Type B pancreatic cell (in vitro differentiated cells): ENCODE data around the gene PRSS21. TPM values are rescaled to one million over a fixed set of nuclear protein-coding genes. Genes with fewer than 3 reads are reported as not detected.

ENCODE experiments used
- DNase-seq: peaks from one replicate; pipeline ENCODE4 v3.0.0; 2021; ENCODE audit warnings: mixed read lengths; ENCODE audit not compliant: unreplicated experiment; ENCODE audit errors: extremely low spot score
- H3K27ac Mint-ChIP-seq: 2 replicates; pipeline ENCODE4 v1.8.0; 2021; ENCODE audit warnings: mild to moderate bottlenecking, mixed read lengths
- H3K27me3 Mint-ChIP-seq: 2 replicates; pipeline ENCODE4 v1.8.0; 2021; ENCODE audit warnings: mixed read lengths
- H3K36me3 Mint-ChIP-seq: 2 replicates; pipeline ENCODE4 v1.8.0; 2021; ENCODE audit warnings: mixed read lengths
- H3K4me1 Mint-ChIP-seq: one replicate; pipeline ENCODE4 v1.8.0; 2021; ENCODE audit warnings: mixed read lengths; ENCODE audit not compliant: unreplicated experiment
- H3K4me3 Mint-ChIP-seq: 2 replicates; pipeline ENCODE4 v1.8.0; 2021; ENCODE audit warnings: mild to moderate bottlenecking, mixed read lengths
- H3K9me3 Mint-ChIP-seq: 2 replicates; pipeline ENCODE4 v1.8.0; 2021; ENCODE audit warnings: mixed read lengths
- CTCF ChIP-seq: fragments of 200-600 bp; sonication (generic); conservative IDR thresholded peaks from 2 replicates; pipeline ENCODE4 v1.5.0; 2021; ENCODE audit warnings: antibody characterized with exemption, mild to moderate bottlenecking
- total RNA-seq: library from RNA; stranded (reverse); gene quantifications from 2 replicates; pipeline ENCODE4 v1.2.1, GENCODE V29; 2021; ENCODE audit warnings: low replicate concordance

PRSS21 gene
- total RNA-seq, 1 donor from 2014 or later: not detected

- TF ChIP-seq CTCF: no peak
- peaks cover 10% of the 10 kb centered on the region for H3K9me3 Mint-ChIP-seq
- peaks cover 9% of the 10 kb centered on the region for H3K36me3 Mint-ChIP-seq
- peaks cover 30% of the 10 kb centered on the region for H3K27me3 Mint-ChIP-seq
- peak overlapping the region; percentile 77 for H3K27ac Mint-ChIP-seq
- DNase-seq: no peak
- peak overlapping the region; percentile 66 for H3K4me3 Mint-ChIP-seq
- no peaks in the 10 kb centered on the region for H3K4me1 Mint-ChIP-seq
These were observed 41.4 kb downstream of the PRSS21 start for GRCh38 chr16:2858245-2859025.

- H3K27me3 Mint-ChIP-seq: peaks cover 36% of the 10 kb centered on the region
- no peaks in the 10 kb centered on the region for H3K4me1 Mint-ChIP-seq
- H3K4me3 Mint-ChIP-seq: no peak overlapping the region
- no peak overlapping the region for H3K27ac Mint-ChIP-seq
- H3K36me3 Mint-ChIP-seq: no peaks in the 10 kb centered on the region
- no peak for DNase-seq
- TF ChIP-seq CTCF: no peak
- H3K9me3 Mint-ChIP-seq: peaks cover 5% of the 10 kb centered on the region
These were observed 42.7 kb downstream of the PRSS21 start for GRCh38 chr16:2859686-2860265.

GRCh38 chr16:2860826-2861567 lies 44.0 kb downstream of the PRSS21 start:
- TF ChIP-seq CTCF: no peak
- Mint-ChIP-seq H3K27ac (no peak overlapping the region), H3K9me3 (peaks cover 5% of the 10 kb centered on the region), H3K27me3 (peaks cover 48% of the 10 kb centered on the region), H3K4me1 (no peaks in the 10 kb centered on the region), H3K4me3 (no peak overlapping the region), H3K36me3 (no peaks in the 10 kb centered on the region)
- DNase-seq: no peak

- peaks cover 43% of the 10 kb centered on the region for H3K27me3 Mint-ChIP-seq
- peaks cover 5% of the 10 kb centered on the region for H3K9me3 Mint-ChIP-seq
- no peak overlapping the region for H3K4me3 Mint-ChIP-seq
- H3K27ac Mint-ChIP-seq: no peak overlapping the region
- H3K4me1 Mint-ChIP-seq: no peaks in the 10 kb centered on the region
- DNase-seq: no peak
- H3K36me3 Mint-ChIP-seq: no peaks in the 10 kb centered on the region
- TF ChIP-seq CTCF: no peak
These were observed 48.6 kb downstream of the PRSS21 start for GRCh38 chr16:2865651-2866050.

GRCh38 chr16:2866431-2866830 lies 49.4 kb downstream of the PRSS21 start:
- no peaks in the 10 kb centered on the region for H3K4me1 Mint-ChIP-seq
- H3K9me3 Mint-ChIP-seq: peaks cover under 1% of the 10 kb centered on the region
- no peak for DNase-seq
- H3K4me3 Mint-ChIP-seq: peak overlapping the region; percentile 15
- no peak overlapping the region for H3K27ac Mint-ChIP-seq
- H3K36me3 Mint-ChIP-seq: no peaks in the 10 kb centered on the region
- TF ChIP-seq CTCF: no peak
- peaks cover 43% of the 10 kb centered on the region for H3K27me3 Mint-ChIP-seq
